ENCODE data around the gene OCA2.
"Not testable (repeated sequence)": the region's sequence is repeated elsewhere in the genome, so short reads cannot be mapped to it uniquely, and the experiment has no call there.

The OCA2 gene

GRCh38 chr15:27762471-27762870 lies 336.6 kb downstream of the OCA2 start:
- no peak for DNase-seq (ENCODE audit: insufficient read length, low spot score)
- FAIRE-seq = no peak

- no peak for DNase-seq (ENCODE audit: insufficient read length, low spot score)
- FAIRE-seq = no peak
These were observed 342.1 kb downstream of the OCA2 start for GRCh38 chr15:27757052-27757451.

- no peak for DNase-seq (ENCODE audit: insufficient read length, low spot score)
- no peak for FAIRE-seq
These were observed 346.4 kb downstream of the OCA2 start for GRCh38 chr15:27752691-27753090.

GRCh38 chr15:27747997-27748396 lies 351.1 kb downstream of the OCA2 start:
- FAIRE-seq (no peak), DNase-seq (ENCODE audit: insufficient read length, low spot score) (no peak)

- FAIRE-seq (no peak), DNase-seq (ENCODE audit: insufficient read length, low spot score) (no peak)
These were observed 352.6 kb downstream of the OCA2 start for GRCh38 chr15:27746401-27746955.

- FAIRE-seq = no peak
- DNase-seq (ENCODE audit: insufficient read length, low spot score) = no peak
These were observed 354.5 kb downstream of the OCA2 start for GRCh38 chr15:27744641-27745040.

GRCh38 chr15:27743638-27744037 lies 355.5 kb downstream of the OCA2 start:
- no peak for FAIRE-seq
- DNase-seq (ENCODE audit: insufficient read length, low spot score) = no peak

GRCh38 chr15:27742751-27743477 lies 356.2 kb downstream of the OCA2 start:
- no peak for DNase-seq (ENCODE audit: insufficient read length, low spot score)
- no peak for FAIRE-seq

GRCh38 chr15:27741226-27741860 lies 357.8 kb downstream of the OCA2 start:
- DNase-seq (ENCODE audit: insufficient read length, low spot score) = no peak
- no peak for FAIRE-seq

- no peak for FAIRE-seq
- DNase-seq (ENCODE audit: insufficient read length, low spot score) = no peak
These were observed 364.2 kb downstream of the OCA2 start for GRCh38 chr15:27734785-27735495.

- FAIRE-seq (no peak), DNase-seq (ENCODE audit: insufficient read length, low spot score) (no peak)
These were observed 367.3 kb downstream of the OCA2 start for GRCh38 chr15:27731776-27732175.

GRCh38 chr15:27730868-27731267 lies 368.2 kb downstream of the OCA2 start:
- DNase-seq (ENCODE audit: insufficient read length, low spot score) (no peak), FAIRE-seq (no peak)

- DNase-seq (ENCODE audit: insufficient read length, low spot score) = no peak
- no peak for FAIRE-seq
These were observed 373.4 kb downstream of the OCA2 start for GRCh38 chr15:27725731-27726130.

GRCh38 chr15:27723821-27724220 lies 375.3 kb downstream of the OCA2 start:
- FAIRE-seq = no peak
- no peak for DNase-seq (ENCODE audit: insufficient read length, low spot score)

- DNase-seq (ENCODE audit: insufficient read length, low spot score) (no peak), FAIRE-seq (no peak)
These were observed 377.0 kb downstream of the OCA2 start for GRCh38 chr15:27722102-27722501.

GRCh38 chr15:27714675-27715074 lies 384.4 kb downstream of the OCA2 start:
- no peak for DNase-seq (ENCODE audit: insufficient read length, low spot score)
- no peak for FAIRE-seq

GRCh38 chr15:27713850-27714249 lies 385.3 kb downstream of the OCA2 start:
- not testable (repeated sequence) for FAIRE-seq

GRCh38 chr15:27707257-27707656 lies 391.9 kb downstream of the OCA2 start:
- no peak for DNase-seq (ENCODE audit: insufficient read length, low spot score)
- FAIRE-seq = no peak

More at GRCh38 chr15:27713850-27714249, 385.3 kb downstream of the OCA2 start:
- not testable (repeated sequence) for DNase-seq (ENCODE audit: insufficient read length, low spot score)

GRCh38 chr15:27706300-27706699 lies 392.8 kb downstream of the OCA2 start:
- FAIRE-seq = no peak
- DNase-seq (ENCODE audit: insufficient read length, low spot score) = no peak

- DNase-seq (ENCODE audit: insufficient read length, low spot score) (no peak), FAIRE-seq (no peak)
These were observed 394.1 kb downstream of the OCA2 start for GRCh38 chr15:27705056-27705455.
